HPDE6-E6E7 (cell line): ENCODE data around the gene NTRK2.

Source experiments
- DNase-seq: peaks from one replicate; pipeline ENCODE4 v3.0.0; 2011; ENCODE audit warnings: missing footprints; ENCODE audit errors: extremely low spot score

The NTRK2 gene

GRCh38 chr9:84736081-84736480, 66.6 kb downstream of the NTRK2 start:
- DNase-seq = no peak

- DNase-seq = no peak
Observed at GRCh38 chr9:84736536-84736935, 67.0 kb downstream of the NTRK2 start.

- no peak for DNase-seq
Observed at GRCh38 chr9:84738353-84738752, 68.8 kb downstream of the NTRK2 start.

- no peak for DNase-seq
Observed at GRCh38 chr9:84742261-84742660, 72.7 kb downstream of the NTRK2 start.

GRCh38 chr9:84744195-84744594, 74.7 kb downstream of the NTRK2 start:
- no peak for DNase-seq

GRCh38 chr9:84744726-84745125, 75.2 kb downstream of the NTRK2 start:
- no peak for DNase-seq

- DNase-seq = no peak
Observed at GRCh38 chr9:84748112-84748511, 78.6 kb downstream of the NTRK2 start.

GRCh38 chr9:84750152-84750865, 80.8 kb downstream of the NTRK2 start:
- peak; percentile 7 for DNase-seq

GRCh38 chr9:84751921-84752320, 82.4 kb downstream of the NTRK2 start:
- no peak for DNase-seq

GRCh38 chr9:84754461-84754860, 84.9 kb downstream of the NTRK2 start:
- no peak for DNase-seq

- DNase-seq = no peak
Observed at GRCh38 chr9:84754881-84755280, 85.4 kb downstream of the NTRK2 start.

GRCh38 chr9:84755380-84755779, 85.9 kb downstream of the NTRK2 start:
- DNase-seq = no peak

GRCh38 chr9:84756171-84756570, 86.6 kb downstream of the NTRK2 start:
- no peak for DNase-seq

GRCh38 chr9:84756731-84757130, 87.2 kb downstream of the NTRK2 start:
- DNase-seq = no peak

- no peak for DNase-seq
Observed at GRCh38 chr9:84758817-84759216, 89.3 kb downstream of the NTRK2 start.

GRCh38 chr9:84759300-84759750, 89.8 kb downstream of the NTRK2 start:
- peak; percentile 20 for DNase-seq

GRCh38 chr9:84759804-84760203, 90.3 kb downstream of the NTRK2 start:
- no peak for DNase-seq

- DNase-seq = no peak
Observed at GRCh38 chr9:84761137-84761808, 91.7 kb downstream of the NTRK2 start.

GRCh38 chr9:84772511-84772910, 103.0 kb downstream of the NTRK2 start:
- DNase-seq = no peak

- DNase-seq = peak; percentile 35
Observed at GRCh38 chr9:84773022-84773421, 103.5 kb downstream of the NTRK2 start.

- no peak for DNase-seq
Observed at GRCh38 chr9:84775056-84775643, 105.6 kb downstream of the NTRK2 start.

- no peak for DNase-seq
Observed at GRCh38 chr9:84778570-84778969, 109.0 kb downstream of the NTRK2 start.

GRCh38 chr9:84779883-84780282, 110.4 kb downstream of the NTRK2 start:
- DNase-seq = no peak
